HepG2 (cell line): ENCODE data around the gene NANOS1. TPM values are rescaled to one million over a fixed set of nuclear protein-coding genes. Genes with fewer than 3 reads are reported as not detected.

ENCODE experiments used
- ATAC-seq: fragments of 200-7000 bp; cut with Tn5 transposase; 3 replicates; pipeline ENCODE4 v1.9.1; 2020; ENCODE audit warnings: mild to moderate bottlenecking, moderate library complexity
- BruUV-seq: library from RNA; stranded (reverse); fragments of 400-500 nt; replicated peaks from 2 replicates; lab custom pipeline; 2021; lab: Mats Ljungman, UMichigan
- CTCF ChIA-PET: fragments of 300-600 bp; formaldehyde crosslinking; extraction: SDS; loops from one replicate; lab custom pipeline; 2021; ENCODE audit warnings: low total read pairs, inconsistent platforms, low intra/inter-chr PET ratio; lab: Yijun Ruan, JAX
- POLR2A ChIA-PET: fragments of 350-600 bp; sonication (Branson Sonifier 250); formaldehyde crosslinking; loops from one replicate; lab custom pipeline; 2020; ENCODE audit warnings: antibody characterized with exemption, inconsistent platforms; lab: Yijun Ruan, JAX
- DNase-seq: peaks from one replicate; pipeline ENCODE4 v3.0.0-alpha.2; 2015; ENCODE audit warnings: low spot score
- FAIRE-seq: peaks from 3 replicates; lab custom pipeline; 2011; peaks lifted over from hg19 to GRCh38; lab: Jason Lieb, UNC
- H2AFZ ChIP-seq: one replicate; pipeline ENCODE4 v1.6.1; 2011; ENCODE audit warnings: low read length, inconsistent platforms
- H3K27ac ChIP-seq: fragments of 300-600 bp; 3 replicates; pipeline ENCODE4 v1.8.0; 2011; ENCODE audit warnings: mixed run types, mild to moderate bottlenecking, mixed read lengths, low read length, inconsistent platforms; ENCODE audit not compliant: insufficient read depth; ENCODE audit errors: extremely low read length
- H3K27me3 ChIP-seq, 2 experiments: fragments of 200-600 bp in 1 of 2; 2 replicates in 1 of 2; 3 replicates in 1 of 2; pipeline versions ENCODE4 v1.6.0 to v1.8.0; 2011; ENCODE audit warnings: low read length in 2 of 2, mild to moderate bottlenecking in 2 of 2, moderate library complexity in 2 of 2, inconsistent platforms in 1 of 2; ENCODE audit not compliant: insufficient read depth in 2 of 2, control insufficient read depth in 1 of 2
- H3K36me3 ChIP-seq, 2 experiments: fragments of 200-600 bp in 1 of 2; replicated peaks in 1 of 2; 2 replicates in 1 of 2; 3 replicates in 1 of 2; pipeline versions ENCODE4 v1.5.1 to v1.8.0; 2011; ENCODE audit warnings: low read length in 2 of 2, inconsistent platforms in 1 of 2; ENCODE audit not compliant: insufficient read depth in 2 of 2, control insufficient read depth in 1 of 2
- H3K4me1 ChIP-seq: 2 replicates; pipeline ENCODE4 v1.5.1; 2012; ENCODE audit warnings: low read length, inconsistent platforms; ENCODE audit not compliant: insufficient read depth
- H3K4me2 ChIP-seq: 2 replicates; pipeline ENCODE4 v1.6.0; 2011; ENCODE audit warnings: low read depth, low read length, inconsistent platforms
- H3K4me3 ChIP-seq, 3 experiments: fragments of 200-600 bp in 1 of 3; sonication (generic), shearing (Covaris generic) in 1 of 3; replicated peaks in 1 of 3; 2 replicates each; pipeline ENCODE4 v1.5.1; 2011 to 2016; ENCODE audit warnings: low read length in 3 of 3, inconsistent platforms in 2 of 3, low read depth in 2 of 3, mild to moderate bottlenecking in 2 of 3, control low read depth in 1 of 3, mixed read lengths in 1 of 3; ENCODE audit not compliant: insufficient read depth in 1 of 3
- H3K79me2 ChIP-seq: one replicate; pipeline ENCODE4 v1.6.1; 2011; ENCODE audit warnings: low read length, inconsistent platforms; ENCODE audit not compliant: insufficient read depth
- H3K9ac ChIP-seq: 2 replicates; pipeline ENCODE4 v1.6.0; 2011; ENCODE audit warnings: mild to moderate bottlenecking, low read depth, low read length, inconsistent platforms; ENCODE audit not compliant: insufficient read depth
- H3K9me3 ChIP-seq: 2 replicates; pipeline ENCODE4 v1.5.1; 2012; ENCODE audit warnings: mild to moderate bottlenecking, low read length
- H4K20me1 ChIP-seq: 2 replicates; pipeline ENCODE4 v1.6.0; 2011; ENCODE audit warnings: inconsistent platforms, mild to moderate bottlenecking, low read length, moderate library complexity; ENCODE audit not compliant: insufficient read depth
- CBX1 ChIP-seq: IDR thresholded peaks from one replicate; pipeline ENCODE4 v1.6.1; 2016; ENCODE audit warnings: antibody characterized with exemption, low read depth
- CBX2 ChIP-seq, 2 experiments: fragments of 200-600 bp in 1 of 2; sonication (generic); formaldehyde crosslinking in 1 of 2; IDR thresholded peaks; 2 replicates each; pipeline versions ENCODE4 v1.7.0 to v1.8.1; 2018 to 2022; ENCODE audit warnings: low read depth in 2 of 2, low read length in 1 of 2, mild to moderate bottlenecking in 1 of 2, missing genetic modification reagents in 1 of 2
- FOXA3 ChIP-seq: IDR thresholded peaks from 2 replicates; pipeline ENCODE4 v1.6.1; 2016; ENCODE audit warnings: missing genetic modification reagents, missing compliant biosample characterization
- GFI1 ChIP-seq: sonication (generic); formaldehyde crosslinking; IDR thresholded peaks from 2 replicates; pipeline ENCODE4 v1.5.0; 2020; ENCODE audit warnings: missing genetic modification reagents, mild to moderate bottlenecking, borderline replicate concordance
- NFE2 ChIP-seq: sonication (generic); formaldehyde crosslinking; IDR thresholded peaks from 2 replicates; pipeline ENCODE4 v1.4.0; 2020; ENCODE audit warnings: missing genetic modification reagents
- TAF1 ChIP-seq: sonication (generic); formaldehyde crosslinking; IDR thresholded peaks from 2 replicates; pipeline ENCODE4 v1.4.0; 2020; ENCODE audit warnings: missing genetic modification reagents
- ZFY ChIP-seq: sonication (generic); formaldehyde crosslinking; IDR thresholded peaks from 2 replicates; pipeline ENCODE4 v1.4.0; 2020; ENCODE audit warnings: missing genetic modification reagents
- ZNF12 ChIP-seq: sonication (generic); formaldehyde crosslinking; IDR thresholded peaks from 2 replicates; pipeline ENCODE4 v1.5.0; 2020; ENCODE audit warnings: missing genetic modification reagents
- ZNF253 ChIP-seq: sonication (generic); formaldehyde crosslinking; IDR thresholded peaks from 2 replicates; pipeline ENCODE4 v1.8.0; 2022; ENCODE audit warnings: mild to moderate bottlenecking, missing genetic modification reagents, borderline replicate concordance
- ZNF615 ChIP-seq: sonication (generic); formaldehyde crosslinking; IDR thresholded peaks from 2 replicates; pipeline ENCODE4 v1.5.0; 2020; ENCODE audit warnings: mild to moderate bottlenecking, missing genetic modification reagents, borderline replicate concordance
- WGBS: methylation state at CpG from one replicate; pipeline ENCODE4 v1.1.6; 2017; ENCODE audit warnings: low lambda C conversion rate; 5-methylcytosine and 5-hydroxymethylcytosine counted together
- in situ Hi-C: cut with HindIII; loops from 2 replicates; pipeline ENCODE4 v1.10.0; 2017; ENCODE audit warnings: low pct_unique_long_range_greater_than_20kb; ENCODE audit not compliant: extremely low pct_ligation_motif_present
- intact Hi-C: fragments of 100-400 bp; cut with micrococcal nuclease; formaldehyde crosslinking; loops from one replicate; pipeline ENCODE4 v1.10.0; 2022; ENCODE audit not compliant: unreplicated experiment
- polyA plus RNA-seq, 8 experiments: library from polyadenylated mRNA; depleted of rRNA in 3 of 8; stranded (reverse) in 7 of 8; unstranded in 1 of 8; fragments of >200 nt; fragmentation: Illumina TruSeq in 4 of 8; extraction: Trizol in 4 of 8; gene quantifications; 2 replicates each; pipeline versions ENCODE4 v1.2.1 to v1.2.3, GENCODE V29; 2011 to 2016; ENCODE audit warnings: low read depth in 4 of 8, missing spikeins in 1 of 8, mixed read lengths in 1 of 8; ENCODE audit not compliant: insufficient read depth in 1 of 8
- total RNA-seq, 5 experiments: library from RNA; depleted of rRNA; stranded (reverse); fragments of >200 nt; fragmentation: Illumina TruSeq; extraction: Trizol; gene quantifications; 2 replicates each; pipeline ENCODE4 v1.2.3, GENCODE V29; 2016; ENCODE audit warnings: low read depth in 1 of 5
- TF ChIP-seq, protein P1 (sequence below): sonication (generic); formaldehyde crosslinking; IDR thresholded peaks from 2 replicates; pipeline ENCODE4 v1.5.0; 2020; ENCODE audit warnings: mild to moderate bottlenecking, missing genetic modification reagents, moderate library complexity

NANOS1 gene
- total and polyA plus RNA-seq, 2 of the 13 experiments (the other 11 are each of a cell fraction or from before 2014, with no cell fraction given): 1.7 to 2.2 TPM

DNA sequence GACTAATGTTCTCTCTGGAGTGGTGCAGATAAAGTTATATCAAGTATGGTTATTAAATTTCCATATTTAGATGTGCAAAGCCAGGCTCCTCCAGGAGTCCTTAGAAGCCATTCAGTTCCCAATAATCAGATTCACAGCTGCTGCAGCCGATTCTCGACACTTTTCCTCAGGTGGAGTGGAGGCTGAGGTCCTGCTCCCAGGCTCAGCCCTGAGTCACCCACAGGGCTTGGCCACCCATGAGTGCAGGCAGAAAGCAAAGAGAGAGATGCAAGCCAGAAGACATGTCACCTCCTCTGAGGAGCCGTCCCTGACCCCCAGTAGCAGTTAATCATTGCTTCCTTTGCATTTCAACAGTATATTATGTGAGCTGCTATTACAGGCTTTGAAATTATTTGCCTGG, 36.3 kb upstream of the NANOS1 start:
- no peak for DNase-seq
- Histone ChIP-seq H3K4me3 (no peak overlapping the region), H3K36me3 (no peaks in the 10 kb centered on the region), H3K79me2 (no peaks in the 10 kb centered on the region), H3K9ac (no peak overlapping the region), H3K27me3 (peaks cover 0 to 12% of the 10 kb centered on the region in 2 experiments; a peak in 1 of 5 replicates), H3K9me3 (no peaks in the 10 kb centered on the region), H3K4me1 (no peaks in the 10 kb centered on the region)
- WGBS: 4% methylated on average over 3 of the region's 3 CpGs
- POLR2A ChIA-PET: no interaction called here
- FAIRE-seq: no peak
- ATAC-seq: no peak
- CTCF ChIA-PET: no interaction called here
- TF ChIP-seq CBX1: no peak
- no peak for TF ChIP-seq FOXA3 (CRISPR knock-in tag)
- no peak for TF ChIP-seq ZNF615 (CRISPR knock-in tag)
- TF ChIP-seq, protein P1, sequence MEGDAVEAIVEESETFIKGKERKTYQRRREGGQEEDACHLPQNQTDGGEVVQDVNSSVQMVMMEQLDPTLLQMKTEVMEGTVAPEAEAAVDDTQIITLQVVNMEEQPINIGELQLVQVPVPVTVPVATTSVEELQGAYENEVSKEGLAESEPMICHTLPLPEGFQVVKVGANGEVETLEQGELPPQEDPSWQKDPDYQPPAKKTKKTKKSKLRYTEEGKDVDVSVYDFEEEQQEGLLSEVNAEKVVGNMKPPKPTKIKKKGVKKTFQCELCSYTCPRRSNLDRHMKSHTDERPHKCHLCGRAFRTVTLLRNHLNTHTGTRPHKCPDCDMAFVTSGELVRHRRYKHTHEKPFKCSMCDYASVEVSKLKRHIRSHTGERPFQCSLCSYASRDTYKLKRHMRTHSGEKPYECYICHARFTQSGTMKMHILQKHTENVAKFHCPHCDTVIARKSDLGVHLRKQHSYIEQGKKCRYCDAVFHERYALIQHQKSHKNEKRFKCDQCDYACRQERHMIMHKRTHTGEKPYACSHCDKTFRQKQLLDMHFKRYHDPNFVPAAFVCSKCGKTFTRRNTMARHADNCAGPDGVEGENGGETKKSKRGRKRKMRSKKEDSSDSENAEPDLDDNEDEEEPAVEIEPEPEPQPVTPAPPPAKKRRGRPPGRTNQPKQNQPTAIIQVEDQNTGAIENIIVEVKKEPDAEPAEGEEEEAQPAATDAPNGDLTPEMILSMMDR (CRISPR knock-in tag): no peak
- no peak for TF ChIP-seq GFI1 (CRISPR knock-in tag)
- TF ChIP-seq ZNF253: no peak
- TF ChIP-seq TAF1 (CRISPR knock-in tag): no peak
- TF ChIP-seq NFE2: no peak
- TF ChIP-seq ZNF12 (CRISPR knock-in tag): no peak
- TF ChIP-seq CBX2 (IDR thresholded peaks at IDR 0.05; ENCODE audit: low read depth, low read length): no peak
- TF ChIP-seq CBX2 (CRISPR knock-in tag; IDR thresholded peaks at IDR 0.05; ENCODE audit: low read depth): no peak
- TF ChIP-seq ZFY (CRISPR knock-in tag): no peak
- TF ChIP-seq, all 625 proteins: peak for 0
- Histone ChIP-seq H2AFZ (no peak overlapping the region), H4K20me1 (no peaks in the 10 kb centered on the region), H3K4me2 (no peak overlapping the region), H3K27ac (no peak overlapping the region)
- in situ Hi-C loops (no loop called here), intact Hi-C loops (no loop called here)
- BruUV-seq: no TSS peak
